IMR-90 (cell line): ENCODE data around the gene SGCA. TPM values are rescaled to one million over a fixed set of nuclear protein-coding genes. Genes with fewer than 3 reads are reported as not detected.
A peak's percentile ranks its signal among the peaks of the same experiment; 100 is the strongest.

ENCODE experiments used
- ATAC-seq: fragments of 200-7000 bp; cut with Tn5 transposase; 2 replicates; pipeline ENCODE4 v1.9.1; 2020; ENCODE audit warnings: low read depth, mild to moderate bottlenecking, moderate library complexity
- BruUV-seq: library from RNA; stranded (reverse); fragments of 400-500 nt; replicated peaks from 2 replicates; lab custom pipeline; 2021; lab: Mats Ljungman, UMichigan
- CTCF ChIA-PET: fragments of 300-600 bp; formaldehyde crosslinking; extraction: SDS; loops from one replicate; lab custom pipeline; 2021; ENCODE audit warnings: antibody characterized with exemption; lab: Yijun Ruan, JAX
- POLR2A ChIA-PET: fragments of 300-600 bp; sonication (Branson Sonifier 250); formaldehyde crosslinking; loops from one replicate; lab custom pipeline; 2022; ENCODE audit warnings: antibody characterized with exemption; ENCODE audit not compliant: unreplicated experiment; lab: Charles Lee
- DNase-seq: peaks from one replicate; pipeline ENCODE4 v3.0.0; 2013
- H2AFZ ChIP-seq: replicated peaks from 2 replicates; pipeline ENCODE3; 2013; ENCODE audit warnings: low read length, mild to moderate bottlenecking; ENCODE audit not compliant: poor library complexity
- H2AK5ac ChIP-seq: 2 replicates; pipeline ENCODE4 v1.6.1; 2013; ENCODE audit warnings: low read depth, low read length, inconsistent platforms
- H2AK9ac ChIP-seq: replicated peaks from 2 replicates; pipeline ENCODE3; 2013; ENCODE audit warnings: mild to moderate bottlenecking, low read depth, low read length, moderate library complexity; ENCODE audit not compliant: poor library complexity
- H2BK120ac ChIP-seq: 2 replicates; pipeline ENCODE4 v1.6.1; 2013; ENCODE audit warnings: low read depth, low read length, inconsistent platforms
- H2BK15ac ChIP-seq: 3 replicates; pipeline ENCODE4 v1.6.1; 2013; ENCODE audit warnings: low read depth, low read length, inconsistent platforms
- H2BK20ac ChIP-seq: 2 replicates; pipeline ENCODE4 v1.6.1; 2013; ENCODE audit warnings: low read depth, mild to moderate bottlenecking, inconsistent platforms, low read length, moderate library complexity
- H2BK5ac ChIP-seq: 2 replicates; pipeline ENCODE4 v1.6.1; 2013; ENCODE audit warnings: mild to moderate bottlenecking, low read depth, low read length, inconsistent platforms; ENCODE audit not compliant: poor library complexity, severe bottlenecking
- H3K14ac ChIP-seq: replicated peaks from 2 replicates; pipeline ENCODE4 v1.6.1; 2013; ENCODE audit warnings: low read depth, low read length, inconsistent platforms
- H3K18ac ChIP-seq: 2 replicates; pipeline ENCODE4 v1.6.1; 2013; ENCODE audit warnings: low read depth, low read length, control low read depth
- H3K23ac ChIP-seq: 2 replicates; pipeline ENCODE4 v1.6.1; 2013; ENCODE audit warnings: low read depth, low read length, inconsistent platforms
- H3K27ac ChIP-seq: 2 replicates; pipeline ENCODE4 v1.5.1; 2013; ENCODE audit warnings: mild to moderate bottlenecking, control low read depth, low read length; ENCODE audit not compliant: insufficient read depth
- H3K27me3 ChIP-seq: 2 replicates; pipeline ENCODE4 v1.6.1; 2013; ENCODE audit warnings: low read length; ENCODE audit not compliant: control insufficient read depth, insufficient read depth
- H3K36me3 ChIP-seq: 2 replicates; pipeline ENCODE4 v1.6.1; 2013; ENCODE audit warnings: low read length, mixed read lengths; ENCODE audit not compliant: control insufficient read depth, insufficient read depth
- H3K4ac ChIP-seq: 2 replicates; pipeline ENCODE4 v1.6.1; 2013; ENCODE audit warnings: low read depth, low read length, inconsistent platforms
- H3K4me1 ChIP-seq: 2 replicates; pipeline ENCODE4 v1.6.1; 2013; ENCODE audit warnings: low read length, mixed read lengths; ENCODE audit not compliant: control insufficient read depth, insufficient read depth
- H3K4me2 ChIP-seq: 2 replicates; pipeline ENCODE4 v1.6.1; 2013; ENCODE audit warnings: low read depth, mild to moderate bottlenecking, control low read depth, low read length, moderate library complexity
- H3K4me3 ChIP-seq: 2 replicates; pipeline ENCODE4 v1.5.1; 2013; ENCODE audit warnings: low read depth, mild to moderate bottlenecking, control low read depth, low read length, moderate library complexity; ENCODE audit not compliant: insufficient read depth
- H3K56ac ChIP-seq: 2 replicates; pipeline ENCODE4 v1.6.1; 2013; ENCODE audit warnings: low read length, inconsistent platforms; ENCODE audit not compliant: insufficient read depth; ENCODE audit errors: extremely low read depth
- H3K79me1 ChIP-seq, 2 experiments: 2 replicates each; pipeline ENCODE4 v1.6.1; 2013; ENCODE audit warnings: low read length in 2 of 2, inconsistent platforms in 1 of 2, low read depth in 1 of 2
- H3K9ac ChIP-seq: 2 replicates; pipeline ENCODE4 v1.6.1; 2013; ENCODE audit warnings: low read depth, low read length, control low read depth
- H3K9me1 ChIP-seq: 2 replicates; pipeline ENCODE4 v1.6.1; 2013; ENCODE audit warnings: low read length, inconsistent platforms; ENCODE audit not compliant: insufficient read depth
- H3K9me3 ChIP-seq: 2 replicates; pipeline ENCODE4 v1.6.1; 2013; ENCODE audit warnings: low read length; ENCODE audit not compliant: control insufficient read depth, insufficient read depth
- H4K20me1 ChIP-seq: 2 replicates; pipeline ENCODE4 v1.6.1; 2013; ENCODE audit warnings: low read length, inconsistent platforms; ENCODE audit not compliant: insufficient read depth
- H4K5ac ChIP-seq: 2 replicates; pipeline ENCODE4 v1.6.1; 2013; ENCODE audit warnings: mild to moderate bottlenecking, low read depth, low read length, control low read depth
- H4K8ac ChIP-seq, 2 experiments: 2 replicates each; pipeline ENCODE4 v1.6.1; 2013; ENCODE audit warnings: low read depth in 2 of 2, low read length in 2 of 2, control low read depth in 1 of 2, inconsistent platforms in 1 of 2
- H4K91ac ChIP-seq: 2 replicates; pipeline ENCODE4 v1.6.1; 2013; ENCODE audit warnings: low read depth, low read length, inconsistent platforms; ENCODE audit not compliant: insufficient read depth
- BHLHE40 ChIP-seq: fragments of 150-350 bp; IDR thresholded peaks from 2 replicates; pipeline ENCODE4 v1.6.1; 2016; ENCODE audit warnings: mild to moderate bottlenecking, low read depth, low read length
- CHD1 ChIP-seq: IDR thresholded peaks from 2 replicates; pipeline ENCODE4 v1.6.1; 2012; ENCODE audit warnings: low read depth, low read length, improper control_type of control experiment
- CTCF ChIP-seq: conservative IDR thresholded peaks from 2 replicates; pipeline ENCODE4 v1.5.1; 2012; ENCODE audit warnings: mild to moderate bottlenecking, low read depth, low read length, improper control_type of control experiment
- ELK1 ChIP-seq: fragments of 150-350 bp; IDR thresholded peaks from 2 replicates; pipeline ENCODE4 v1.6.1; 2016; ENCODE audit warnings: low read depth, mild to moderate bottlenecking, low read length, moderate library complexity, borderline replicate concordance
- FOS ChIP-seq: fragments of 150-350 bp; IDR thresholded peaks from 2 replicates; pipeline ENCODE4 v1.6.1; 2016; ENCODE audit warnings: low read depth, low read length
- MAFK ChIP-seq: IDR thresholded peaks from 2 replicates; pipeline ENCODE4 v1.6.1; 2012; ENCODE audit warnings: low read depth, low read length, improper control_type of control experiment
- MAZ ChIP-seq: IDR thresholded peaks from 2 replicates; pipeline ENCODE4 v1.6.1; 2012; ENCODE audit warnings: low read depth, mild to moderate bottlenecking, low read length, improper control_type of control experiment, moderate library complexity, borderline replicate concordance
- MXI1 ChIP-seq: IDR thresholded peaks from 2 replicates; pipeline ENCODE4 v1.6.1; 2012; ENCODE audit warnings: low read depth, mild to moderate bottlenecking, low read length, moderate library complexity, borderline replicate concordance
- NFE2L2 ChIP-seq: fragments of 150-350 bp; IDR thresholded peaks from 2 replicates; pipeline ENCODE4 v1.6.1; 2016; ENCODE audit warnings: low read depth, mild to moderate bottlenecking, low read length
- POLR2A ChIP-seq: IDR thresholded peaks from 2 replicates; pipeline ENCODE4 v1.6.1; 2012; ENCODE audit warnings: mild to moderate bottlenecking, low read depth, low read length
- RAD21 ChIP-seq: IDR thresholded peaks from 2 replicates; pipeline ENCODE4 v1.6.1; 2012; ENCODE audit warnings: low read length, improper control_type of control experiment
- RCOR1 ChIP-seq: IDR thresholded peaks from 2 replicates; pipeline ENCODE4 v1.6.1; 2012; ENCODE audit warnings: mild to moderate bottlenecking, low read length, improper control_type of control experiment; ENCODE audit not compliant: insufficient replicate concordance
- RFX5 ChIP-seq: IDR thresholded peaks from 2 replicates; pipeline ENCODE4 v1.8.0; 2012; ENCODE audit warnings: low read depth, mild to moderate bottlenecking, low read length, moderate library complexity
- SMC3 ChIP-seq: fragments of 150-350 bp; IDR thresholded peaks from 2 replicates; pipeline ENCODE4 v1.6.1; 2016; ENCODE audit warnings: low read depth, mild to moderate bottlenecking, antibody characterized with exemption, low read length, moderate library complexity
- USF2 ChIP-seq: fragments of 150-350 bp; IDR thresholded peaks from 2 replicates; pipeline ENCODE4 v1.6.1; 2017; ENCODE audit warnings: mild to moderate bottlenecking, antibody characterized with exemption, low read length, low read depth
- WGBS, 2 experiments: methylation state at CpG; one replicate each; pipeline versions ENCODE4 v1.1.5 to v1.1.7; 2013; ENCODE audit warnings: missing lambda C conversion rate in 2 of 2; ENCODE audit not compliant: insufficient read length in 1 of 2; ENCODE audit errors: extremely low coverage in 2 of 2; 5-methylcytosine and 5-hydroxymethylcytosine counted together
- dilution Hi-C: fragments of 300-500 bp; cut with HindIII; formaldehyde crosslinking; loops from one replicate; pipeline ENCODE4 v1.14.3; 2018; ENCODE audit warnings: low sequenced_read_pairs; ENCODE audit not compliant: unreplicated experiment
- in situ Hi-C: fragments of 300-500 bp; cut with MboI; formaldehyde crosslinking; loops from 3 replicates; pipeline ENCODE4 v1.14.3; 2019; ENCODE audit warnings: low sequenced_read_pairs, inconsistent platforms, mixed read lengths
- intact Hi-C: fragments of 100-400 bp; cut with micrococcal nuclease; formaldehyde crosslinking; loops from 2 replicates; pipeline ENCODE4 v1.10.0; 2022
- polyA plus RNA-seq, 3 experiments: library from polyadenylated mRNA; depleted of rRNA; stranded (reverse); fragments of >200 nt; gene quantifications; 2 replicates each; pipeline ENCODE4 v1.2.3, GENCODE V29; 2012; ENCODE audit warnings: low replicate concordance in 1 of 3
- total RNA-seq: library from RNA; depleted of rRNA; stranded (reverse); fragments of >200 nt; gene quantifications from 2 replicates; pipeline ENCODE4 v1.2.3, GENCODE V29; 2012

SGCA gene
- total and polyA plus RNA-seq, 2 of the 4 experiments (the other 2 are of a cell fraction) = 0.19 TPM; not detected in 1

- CTCF ChIA-PET = interaction anchor here (0.9 to 1.2 kb wide), 2 partner anchors 27 to 77 kb away, joined by 3 to 4 read pairs; no protein-coding TSS in a partner anchor
- WGBS, 2 experiments = no CpG with 5 or more reads among the region's 6 CpGs
- Histone ChIP-seq H3K4ac (peak overlapping the region; percentile 100), H3K14ac (peak overlapping the region; percentile 100), H3K9me3 (no peaks in the 10 kb centered on the region), H3K23ac (peak overlapping the region; percentile 100), H2AK5ac (peak overlapping the region; percentile 75), H3K4me2 (peak overlapping the region; percentile 78), H2BK15ac (no peak overlapping the region), H4K91ac (peak overlapping the region; percentile 78), H3K18ac (peak overlapping the region; percentile 83), H2BK120ac (peak overlapping the region; percentile 50), H2BK20ac (peak overlapping the region; percentile 2; the same call in 1 of the 2 replicates), H4K5ac (peak overlapping the region; percentile 83), H3K9me1 (0 out of 2 replicates have a peak, but pooled peaks cover 3% of the 10 kb centered on the region), H3K27ac (peak overlapping the region; percentile 99), H3K4me1 (peaks cover 48% of the 10 kb centered on the region), H3K79me1 (peaks cover 16 to 67% of the 10 kb centered on the region in 2 experiments; a peak in 3 of 4 replicates), H2BK5ac (peak overlapping the region; percentile 99), H3K56ac (peak overlapping the region; percentile 92), H2AK9ac (peak overlapping the region; percentile 83), H3K36me3 (peaks cover 79% of the 10 kb centered on the region), H4K8ac (peak overlapping the region; percentile 65 to 97), H3K27me3 (no peaks in the 10 kb centered on the region), H3K4me3 (peak overlapping the region; percentile 80; the same call in 1 of the 2 replicates), H3K9ac (peak overlapping the region; percentile 98), H4K20me1 (peaks cover 88% of the 10 kb centered on the region), H2AFZ (peak overlapping the region; percentile 19)
- dilution Hi-C loops (no loop called here), in situ Hi-C loops (loop anchor here (5.0 kb wide), 1 partner anchor 75 kb away; the partner anchor contains the start of gene TMEM92), intact Hi-C loops (no loop called here)
- ATAC-seq (no peak), DNase-seq (peak; percentile 84)
- POLR2A ChIA-PET = interaction anchor here (0.8 to 3.7 kb wide), 11 partner anchors 9 to 93 kb away, joined by 3 to 26 read pairs (median 5); no protein-coding TSS in a partner anchor
- BruUV-seq = no TSS peak
- TF ChIP-seq MAFK = no peak
- no peak for TF ChIP-seq RAD21
- TF ChIP-seq CHD1 = no peak
- peak; percentile 20; the same call in 1 of the 2 replicates for TF ChIP-seq BHLHE40
- TF ChIP-seq RFX5 = no peak
- TF ChIP-seq POLR2A = no peak; the same call in none of the 2 replicates
- TF ChIP-seq SMC3 = no peak
- TF ChIP-seq USF2 = no peak
- TF ChIP-seq MXI1 = no peak
- no peak for TF ChIP-seq CTCF
- TF ChIP-seq NFE2L2 = no peak
- no peak for TF ChIP-seq ELK1
- TF ChIP-seq RCOR1 = peak; percentile 43
- 0 out of 2 replicates have a peak, but pooled peaks have one; percentile 21 for TF ChIP-seq MAZ
- peak; percentile 61 for TF ChIP-seq FOS
Measured at GRCh38 chr17:50196826-50197225, 31.0 kb downstream of the SGCA start.
